K562 treated with DMSO at 1 percent for 48 hours (cell line): ENCODE measurements around the gene ACE. TPM values are rescaled to one million over a fixed set of nuclear protein-coding genes. Genes with fewer than 3 reads are reported as not detected.

Experiments used
- total RNA-seq: library from RNA; unstranded; fragments of 300-600 nt; gene quantifications from 2 replicates; pipeline ENCODE4 v1.2.3, GENCODE V29; 2022; ENCODE audit warnings: low replicate concordance; ENCODE audit errors: extremely low read depth

The ACE gene
- not detected in 2 replicates for total RNA-seq

GRCh38 chr17:63476854-63477479 is at the start of gene ACE:
Gene ACE (plus strand): TSS chr17:63477061. CDS start chr17:63477095, 34 bp downstream.

GRCh38 chr17:63445954-63446752 is 30.7 kb upstream of the ACE start, which contains the start of gene CYB561:
Gene CYB561 (minus strand): TSS chr17:63446306. CDS start chr17:63437547, 8,759 bp downstream.

GRCh38 chr17:63523253-63523855 is 46.5 kb downstream of the ACE start, which contains the start of gene KCNH6:
Gene KCNH6 (plus strand): TSS chr17:63523358. CDS start chr17:63523414, 56 bp downstream.

Other genes with a start within 250 kb of the ACE start
- gene CYB561, start 30.8 kb upstream of the ACE start, total RNA-seq: not detected in 2 replicates
- gene KCNH6, start 46.3 kb downstream of the ACE start, total RNA-seq: not detected in 2 replicates
- not detected in 2 replicates for gene DCAF7, start 73.4 kb downstream of the ACE start, total RNA-seq
- gene TACO1, start 123.8 kb downstream of the ACE start, total RNA-seq: not detected in 2 replicates
- not detected in 2 replicates for gene MAP3K3, start 145.4 kb downstream of the ACE start, total RNA-seq
- gene LIMD2, start 223.1 kb downstream of the ACE start, total RNA-seq: not detected in 2 replicates